GM21390 (cell line): Measurements from ENCODE around the gene TRAF7.

Source experiments
- ATAC-seq: cut with Tn5 transposase; IDR thresholded peaks from one replicate; pipeline ENCODE4 v1.9.1; 2021; ENCODE audit not compliant: unreplicated experiment

TRAF7 gene

GRCh38 chr16:2147378-2147777 lies 8.2 kb upstream of the TRAF7 start:
- no peak for ATAC-seq

DNA sequence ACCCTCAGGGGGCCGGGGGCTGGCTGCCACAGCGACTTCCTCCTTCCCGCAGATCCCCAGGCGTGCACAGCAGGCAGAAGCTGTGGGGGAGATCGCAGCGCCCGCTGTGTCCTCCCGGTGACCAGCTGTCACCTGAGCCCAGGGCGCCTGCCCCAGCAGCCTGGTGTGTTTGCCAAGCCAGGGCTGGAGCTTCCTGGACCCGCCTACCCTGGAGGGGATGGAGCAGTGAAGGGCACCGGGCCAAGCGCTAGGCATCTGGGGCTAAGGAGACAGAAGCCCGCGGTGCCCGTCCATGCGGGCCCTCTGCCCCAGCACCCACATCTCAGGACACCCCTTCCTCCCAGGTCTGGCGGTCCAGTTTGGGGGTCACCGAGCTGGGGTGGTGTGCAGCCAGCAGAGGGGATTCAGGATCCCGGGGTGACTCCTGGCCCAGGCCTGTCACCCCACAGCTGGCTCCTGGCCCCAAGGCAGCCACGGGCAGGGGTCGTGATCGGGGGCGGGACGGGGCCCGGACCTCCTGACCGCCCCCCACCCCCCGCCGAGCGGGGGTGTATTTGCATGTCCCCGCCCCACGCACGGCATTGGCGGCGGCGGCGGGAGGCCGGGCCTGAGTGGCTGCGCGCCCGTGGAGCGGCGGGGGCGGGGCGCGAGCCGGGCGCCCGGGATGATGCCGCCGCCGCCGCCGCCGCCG lies 7.5 kb upstream of the TRAF7 start, which contains the start of gene RAB26:
TSS of gene RAB26 (plus strand) at position 645 of the 691 bp plus-strand sequence. CDS start 159 bp downstream, outside the sequence.
- ATAC-seq = no peak

DNA sequence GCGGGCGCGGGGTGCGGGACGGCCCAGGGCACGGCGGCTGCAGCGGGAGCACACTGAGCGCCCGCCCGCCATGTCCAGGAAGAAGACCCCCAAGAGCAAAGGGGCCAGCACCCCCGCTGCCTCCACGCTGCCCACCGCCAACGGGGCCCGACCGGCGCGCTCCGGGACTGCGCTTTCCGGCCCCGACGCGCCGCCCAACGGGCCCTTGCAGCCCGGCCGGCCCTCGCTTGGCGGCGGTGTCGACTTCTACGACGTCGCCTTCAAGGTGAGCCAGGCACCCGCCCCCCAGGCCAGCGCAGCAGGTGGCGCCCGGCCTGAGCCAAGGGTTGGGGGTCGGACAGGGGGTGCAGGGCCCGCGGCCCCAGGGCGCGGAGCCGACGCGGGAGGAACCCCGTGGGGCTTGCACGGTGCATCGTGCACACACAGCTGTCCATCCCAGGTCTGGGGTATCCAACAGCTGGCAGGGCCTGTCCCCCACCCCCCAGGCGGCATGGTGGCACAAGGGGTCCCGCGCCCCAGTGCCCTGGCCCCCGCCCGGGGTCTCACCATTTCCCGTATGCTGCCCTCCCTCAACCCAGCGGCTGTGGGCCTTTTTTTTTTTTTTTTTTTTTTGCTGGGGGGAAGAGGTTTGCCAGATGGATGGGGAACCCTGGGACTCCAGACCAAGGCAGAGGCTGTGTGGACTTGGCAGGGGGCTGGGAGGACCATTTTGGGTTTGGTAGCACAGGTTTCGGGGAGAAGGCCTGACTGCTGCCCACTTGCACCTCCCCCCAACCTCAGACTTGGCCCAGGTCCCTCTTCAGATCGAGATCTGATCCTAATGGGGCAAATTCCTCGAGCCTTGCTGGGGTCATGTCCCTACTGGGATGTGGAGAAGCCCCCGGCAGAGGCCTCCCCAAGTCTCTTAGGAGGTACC lies 6.6 kb upstream of the TRAF7 start:
- no peak for ATAC-seq

- no peak for ATAC-seq
These were observed 5.8 kb upstream of the TRAF7 start for GRCh38 chr16:2149630-2150417.

GRCh38 chr16:2150418-2151187 lies 5.0 kb upstream of the TRAF7 start:
- ATAC-seq = no peak

- ATAC-seq = no peak
These were observed 4.1 kb upstream of the TRAF7 start for GRCh38 chr16:2151188-2152091.

- no peak for ATAC-seq
These were observed 2.7 kb upstream of the TRAF7 start for GRCh38 chr16:2152695-2153506.

GRCh38 chr16:2154533-2155090 lies 970 bp upstream of the TRAF7 start:
- ATAC-seq = no peak

DNA sequence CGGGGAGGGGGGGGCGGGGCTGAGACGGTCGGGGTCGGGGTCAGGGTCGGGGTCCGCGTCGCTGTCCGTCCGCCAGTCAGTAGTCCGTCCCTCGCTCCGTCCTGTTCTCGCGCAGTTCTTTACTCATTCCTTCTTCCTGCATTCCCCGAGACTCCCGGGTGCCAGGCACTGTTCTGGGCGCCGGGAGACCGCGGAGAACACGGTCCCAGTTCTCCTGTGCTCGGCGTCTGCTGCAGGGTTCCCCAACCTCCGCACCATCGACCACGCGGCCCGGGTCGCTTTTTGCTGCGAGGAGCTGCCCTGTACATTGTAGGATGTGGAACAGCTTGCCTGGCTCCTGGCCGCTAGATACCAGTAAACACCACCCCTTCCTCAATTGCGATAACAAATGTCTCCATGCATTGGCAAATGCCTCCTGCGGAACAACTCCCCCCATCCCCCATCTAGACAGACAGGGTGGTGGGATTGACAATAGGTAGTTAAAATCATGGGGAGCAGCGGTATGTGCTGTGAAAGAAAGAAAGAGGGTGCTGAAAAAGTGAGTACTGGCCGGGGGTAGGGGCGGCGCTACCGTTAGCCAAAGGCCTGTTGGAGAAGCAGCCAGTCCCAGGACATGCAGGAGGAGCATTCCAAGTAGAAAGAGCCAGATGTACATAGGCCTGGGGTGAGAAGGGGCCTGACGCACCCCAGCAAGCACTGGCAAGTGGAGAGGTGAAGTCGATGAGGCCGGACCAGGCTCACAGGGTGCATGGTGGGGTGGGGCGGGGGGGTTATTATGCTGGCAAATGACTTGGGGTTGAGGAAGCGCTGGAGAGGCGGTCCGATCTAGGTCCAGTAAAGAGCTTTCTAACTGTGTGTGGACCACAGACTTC lies 631 bp downstream of the TRAF7 start:
- ATAC-seq = no peak

GRCh38 chr16:2156849-2157224 lies 1.3 kb downstream of the TRAF7 start:
- no peak for ATAC-seq

DNA sequence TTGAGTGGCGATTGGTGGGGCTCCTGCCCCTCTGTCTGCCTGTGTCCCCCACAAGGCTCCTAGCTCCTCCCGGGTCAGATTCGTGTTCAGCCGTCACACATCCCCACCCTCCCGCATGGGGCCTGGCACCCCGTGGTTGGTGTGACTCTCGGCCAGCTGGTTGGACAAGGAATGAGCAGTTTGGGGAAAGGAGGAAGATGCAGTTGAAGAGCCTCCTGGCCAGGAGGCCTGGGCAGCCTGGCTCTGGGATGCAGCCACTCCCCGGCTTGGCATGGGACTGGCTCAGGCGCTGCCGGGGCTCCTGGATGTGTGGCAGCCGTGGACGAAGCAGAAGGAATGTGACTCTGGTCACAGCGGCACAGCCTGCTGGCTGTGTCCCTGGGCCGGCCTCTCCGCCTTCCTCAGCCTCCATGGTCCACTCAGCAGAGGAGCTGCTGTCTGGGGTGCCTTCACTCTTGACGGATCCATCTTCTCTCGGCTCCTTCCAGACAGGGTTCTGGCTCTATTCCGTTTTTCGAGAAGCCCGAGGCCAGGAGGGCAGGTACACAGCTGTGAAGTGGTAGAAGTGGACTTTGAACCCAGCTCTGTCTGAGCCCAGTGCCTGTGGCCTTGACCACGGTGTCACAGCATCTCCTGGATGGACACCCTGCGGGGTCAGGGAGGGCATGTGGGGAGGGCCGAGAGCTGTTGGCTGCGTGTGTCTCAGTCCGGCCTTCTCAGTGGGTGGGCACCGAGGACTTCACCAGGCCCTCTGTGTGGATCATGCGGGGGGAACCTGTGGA lies 2.1 kb downstream of the TRAF7 start:
- no peak for ATAC-seq

- no peak for ATAC-seq
These were observed 2.7 kb downstream of the TRAF7 start for GRCh38 chr16:2158262-2158638.

- no peak for ATAC-seq
These were observed 3.7 kb downstream of the TRAF7 start for GRCh38 chr16:2159175-2159838.

GRCh38 chr16:2160915-2161551 lies 5.5 kb downstream of the TRAF7 start:
- ATAC-seq = no peak

- ATAC-seq = no peak
These were observed 6.3 kb downstream of the TRAF7 start for GRCh38 chr16:2161911-2162310.

GRCh38 chr16:2162676-2163118 lies 7.1 kb downstream of the TRAF7 start:
- ATAC-seq = no peak
